ENCODE results near the gene CCDC92B.
A peak's percentile ranks its signal among the peaks of the same experiment; 100 is the strongest.

Gene CCDC92B

GRCh38 chr17:2797226-2797625 is 47.8 kb upstream of the CCDC92B start:
- no peaks in the 10 kb centered on the region for H3K27me3 ChIP-seq (ENCODE audit: insufficient read depth, low read length)
- H3K9me3 ChIP-seq (ENCODE audit: insufficient read depth, low read depth, low read length), result peaks cover 7% of the 10 kb centered on the region
- no peak overlapping the region for H3K23ac ChIP-seq (ENCODE audit: low read length)
- no peak overlapping the region for H3K4me3 ChIP-seq (ENCODE audit: low read depth, low read length)
- no CpG with 5 or more reads among the region's 15 CpGs for WGBS (ENCODE audit: extremely low coverage, insufficient coverage, insufficient read length)
- no peak overlapping the region for H4K91ac ChIP-seq (ENCODE audit: low read depth, low read length)
- no peaks in the 10 kb centered on the region for H3K36me3 ChIP-seq (ENCODE audit: control insufficient read depth in 1 of 2, insufficient read depth in 2 of 2, low read length in 2 of 2)
- no peak overlapping the region for H3K27ac ChIP-seq (ENCODE audit: low read depth, low read length)
- no peak overlapping the region for H3K14ac ChIP-seq (ENCODE audit: low read length)
- DNase-seq, result no peak
- no peak overlapping the region for H3K9ac ChIP-seq (ENCODE audit: low read length)
- H2BK12ac ChIP-seq (ENCODE audit: low read length), result no peak overlapping the region
- no peak overlapping the region for H2AFZ ChIP-seq (ENCODE audit: insufficient read depth, low read length, poor library complexity)
- no peak overlapping the region for H3K4ac ChIP-seq (ENCODE audit: low read depth, low read length)
- no peaks in the 10 kb centered on the region for H3K79me1 ChIP-seq (ENCODE audit: low read length)
- H3K18ac ChIP-seq (ENCODE audit: low read length), result no peak overlapping the region
- H2AK5ac ChIP-seq (ENCODE audit: low read length), result no peak overlapping the region
- no peak overlapping the region for H4K8ac ChIP-seq (ENCODE audit: low read depth, low read length)
- H4K12ac ChIP-seq (ENCODE audit: low read depth, low read length), result no peak overlapping the region
- H3K79me2 ChIP-seq (ENCODE audit: control insufficient read depth, insufficient read depth, low read length, poor library complexity), result no peaks in the 10 kb centered on the region
- H2BK5ac ChIP-seq (ENCODE audit: low read depth, low read length, poor library complexity), result no peak overlapping the region
- no peak overlapping the region for H2BK120ac ChIP-seq (ENCODE audit: insufficient read depth, low read length, poor library complexity)
- H3K4me2 ChIP-seq (ENCODE audit: low read length), result no peak overlapping the region
- no peaks in the 10 kb centered on the region for H3K4me1 ChIP-seq (ENCODE audit: control insufficient read depth in 1 of 2, insufficient read depth in 2 of 2, low read length in 2 of 2)

DNA sequence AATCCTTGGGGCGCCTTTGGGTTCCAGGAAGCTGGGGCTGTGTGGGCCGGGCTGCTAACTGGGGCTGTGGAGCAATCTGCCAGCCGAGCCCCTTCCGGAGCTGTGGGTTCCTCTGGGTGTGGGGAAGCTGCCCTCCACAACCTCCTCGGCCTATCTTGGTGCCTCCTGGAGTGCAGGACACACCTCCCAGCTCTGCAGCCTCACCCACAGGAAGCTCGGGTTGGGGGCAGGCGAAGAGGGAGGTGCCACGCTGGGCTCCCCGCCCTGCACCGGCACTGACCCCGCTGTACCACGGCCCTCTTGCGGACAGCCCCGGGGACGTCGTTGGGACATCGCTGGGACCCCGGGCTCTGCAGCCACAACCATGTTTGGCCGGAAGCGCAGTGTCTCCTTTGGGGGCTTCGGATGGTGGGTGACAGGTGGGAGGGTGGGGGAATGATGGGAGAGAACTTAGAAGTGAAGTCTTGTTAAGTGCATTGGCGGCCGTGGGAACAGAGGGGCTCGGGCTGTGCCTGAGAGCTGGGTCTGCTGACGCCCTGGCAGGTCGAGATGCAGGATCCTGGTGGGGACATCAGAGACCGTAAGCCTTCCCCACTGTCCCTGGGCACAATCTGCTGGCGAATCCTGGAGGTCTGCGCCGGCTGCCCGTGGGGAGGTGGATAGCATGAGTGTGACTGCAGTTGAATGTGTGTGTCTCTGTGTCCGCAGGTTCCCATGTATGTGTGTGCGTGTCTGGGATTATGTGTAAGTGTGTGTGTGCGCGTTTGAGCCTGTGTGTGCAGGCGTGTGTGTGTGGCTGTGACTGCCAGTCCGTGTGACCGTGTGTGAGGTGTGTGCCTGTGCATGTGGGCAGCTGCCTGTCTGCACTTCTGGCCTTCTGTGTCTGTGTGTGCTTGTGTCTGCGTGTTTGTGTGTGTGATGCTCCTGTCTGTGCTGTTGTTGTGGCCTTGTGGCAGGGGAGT is 47.0 kb upstream of the CCDC92B start, which contains the start of gene RAP1GAP2:
RAP1GAP2 (plus strand) TSS at position 275 of the 962 bp plus-strand sequence; CDS start at position 365, 90 bp downstream.
- Histone ChIP-seq H2BK12ac (ENCODE audit: low read length) (no peak within 1 kb of the TSS), H3K79me2 (ENCODE audit: control insufficient read depth, insufficient read depth, low read length, poor library complexity) (no peaks in the 10 kb centered on the region), H3K14ac (ENCODE audit: low read length) (no peak within 1 kb of the TSS), H3K9me3 (ENCODE audit: insufficient read depth, low read depth, low read length) (peaks cover 7% of the 10 kb centered on the region), H2AFZ (ENCODE audit: insufficient read depth, low read length, poor library complexity) (no peak within 1 kb of the TSS), H3K27ac (ENCODE audit: low read depth, low read length) (no peak within 1 kb of the TSS), H2AK5ac (ENCODE audit: low read length) (no peak within 1 kb of the TSS), H2BK120ac (ENCODE audit: insufficient read depth, low read length, poor library complexity) (no peak within 1 kb of the TSS), H3K4me1 (ENCODE audit: control insufficient read depth in 1 of 2, insufficient read depth in 2 of 2, low read length in 2 of 2) (no peaks in the 10 kb centered on the region), H4K8ac (ENCODE audit: low read depth, low read length) (no peak within 1 kb of the TSS), H3K27me3 (ENCODE audit: insufficient read depth, low read length) (no peaks in the 10 kb centered on the region), H3K36me3 (ENCODE audit: control insufficient read depth in 1 of 2, insufficient read depth in 2 of 2, low read length in 2 of 2) (no peaks in the 10 kb centered on the region), H3K79me1 (ENCODE audit: low read length) (no peaks in the 10 kb centered on the region), H3K4me3 (ENCODE audit: low read depth, low read length) (peak within 1 kb of the TSS; percentile 8), H4K12ac (ENCODE audit: low read depth, low read length) (no peak within 1 kb of the TSS), H3K4ac (ENCODE audit: low read depth, low read length) (no peak within 1 kb of the TSS), H3K4me2 (ENCODE audit: low read length) (no peak within 1 kb of the TSS), H3K18ac (ENCODE audit: low read length) (no peak within 1 kb of the TSS), H3K9ac (ENCODE audit: low read length) (no peak within 1 kb of the TSS), H4K91ac (ENCODE audit: low read depth, low read length) (no peak within 1 kb of the TSS), H3K23ac (ENCODE audit: low read length) (peak within 1 kb of the TSS; percentile 35), H2BK5ac (ENCODE audit: low read depth, low read length, poor library complexity) (no peak within 1 kb of the TSS)
- DNase-seq, result peak in 1 of 2 donors; percentile 13
- WGBS (ENCODE audit: extremely low coverage, insufficient coverage, insufficient read length), result no CpG with 5 or more reads among the region's 39 CpGs

- Histone ChIP-seq H3K27me3 (ENCODE audit: insufficient read depth, low read length) (no peaks in the 10 kb centered on the region), H4K12ac (ENCODE audit: low read depth, low read length) (no peak overlapping the region), H3K9me3 (ENCODE audit: insufficient read depth, low read depth, low read length) (peaks cover 7% of the 10 kb centered on the region), H3K23ac (ENCODE audit: low read length) (no peak overlapping the region), H4K8ac (ENCODE audit: low read depth, low read length) (no peak overlapping the region), H2BK12ac (ENCODE audit: low read length) (no peak overlapping the region), H2BK5ac (ENCODE audit: low read depth, low read length, poor library complexity) (no peak overlapping the region), H2AK5ac (ENCODE audit: low read length) (no peak overlapping the region), H2AFZ (ENCODE audit: insufficient read depth, low read length, poor library complexity) (no peak overlapping the region), H3K79me2 (ENCODE audit: control insufficient read depth, insufficient read depth, low read length, poor library complexity) (no peaks in the 10 kb centered on the region), H3K4ac (ENCODE audit: low read depth, low read length) (no peak overlapping the region), H3K27ac (ENCODE audit: low read depth, low read length) (no peak overlapping the region), H4K91ac (ENCODE audit: low read depth, low read length) (no peak overlapping the region), H3K14ac (ENCODE audit: low read length) (no peak overlapping the region), H3K36me3 (ENCODE audit: control insufficient read depth in 1 of 2, insufficient read depth in 2 of 2, low read length in 2 of 2) (no peaks in the 10 kb centered on the region), H3K4me2 (ENCODE audit: low read length) (no peak overlapping the region), H3K4me1 (ENCODE audit: control insufficient read depth in 1 of 2, insufficient read depth in 2 of 2, low read length in 2 of 2) (no peaks in the 10 kb centered on the region), H2BK120ac (ENCODE audit: insufficient read depth, low read length, poor library complexity) (no peak overlapping the region), H3K4me3 (ENCODE audit: low read depth, low read length) (peak overlapping the region; percentile 8), H3K18ac (ENCODE audit: low read length) (no peak overlapping the region), H3K79me1 (ENCODE audit: low read length) (no peaks in the 10 kb centered on the region), H3K9ac (ENCODE audit: low read length) (no peak overlapping the region)
- WGBS (ENCODE audit: extremely low coverage, insufficient coverage, insufficient read length), result no CpG with 5 or more reads among the region's 28 CpGs
- DNase-seq, result no peak
Measured at GRCh38 chr17:2795441-2796163, 46.1 kb upstream of the CCDC92B start.

DNA sequence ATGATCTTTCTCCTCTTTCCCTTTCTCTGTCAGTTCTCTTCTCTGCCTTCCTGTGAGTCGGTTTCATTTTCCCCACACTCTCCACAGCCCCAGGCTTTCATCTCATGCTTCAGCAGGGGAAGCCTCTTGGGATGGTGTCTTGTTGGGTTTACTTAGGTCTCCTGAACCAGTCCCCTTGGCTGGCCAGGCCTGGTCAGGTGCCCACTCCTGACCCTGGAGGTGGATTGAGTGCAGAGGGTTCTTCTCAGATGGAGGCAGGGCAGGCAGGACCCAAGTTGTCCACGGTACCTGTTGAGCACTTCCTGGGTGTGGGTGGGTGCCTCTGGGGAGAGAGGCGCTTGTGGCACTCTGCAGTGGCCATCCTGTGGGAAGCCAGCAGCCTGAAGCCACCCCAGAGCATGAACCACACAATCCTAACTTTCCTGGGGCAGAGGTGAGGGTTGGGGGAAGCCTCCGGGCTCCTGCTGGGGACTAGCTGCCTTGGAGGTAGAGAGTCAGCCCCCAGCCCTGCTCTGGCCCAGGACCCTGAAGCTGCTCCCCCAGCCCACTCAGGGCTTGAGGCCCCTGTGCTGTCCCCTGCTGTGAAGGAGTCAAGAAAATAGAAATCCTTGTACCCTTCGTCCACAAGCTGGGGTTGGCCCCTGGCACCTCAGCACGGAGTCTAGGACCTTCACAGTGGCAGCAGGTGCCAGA is 44.8 kb upstream of the CCDC92B start:
- no peaks in the 10 kb centered on the region for H3K79me1 ChIP-seq (ENCODE audit: low read length)
- no peaks in the 10 kb centered on the region for H3K27me3 ChIP-seq (ENCODE audit: insufficient read depth, low read length)
- H2BK12ac ChIP-seq (ENCODE audit: low read length), result no peak overlapping the region
- H4K8ac ChIP-seq (ENCODE audit: low read depth, low read length), result no peak overlapping the region
- no peak overlapping the region for H3K4ac ChIP-seq (ENCODE audit: low read depth, low read length)
- no peak overlapping the region for H2AK5ac ChIP-seq (ENCODE audit: low read length)
- H4K91ac ChIP-seq (ENCODE audit: low read depth, low read length), result no peak overlapping the region
- H3K27ac ChIP-seq (ENCODE audit: low read depth, low read length), result no peak overlapping the region
- no peak for DNase-seq
- peaks cover 7% of the 10 kb centered on the region for H3K9me3 ChIP-seq (ENCODE audit: insufficient read depth, low read depth, low read length)
- no peak overlapping the region for H3K4me3 ChIP-seq (ENCODE audit: low read depth, low read length)
- H2BK5ac ChIP-seq (ENCODE audit: low read depth, low read length, poor library complexity), result no peak overlapping the region
- H3K4me1 ChIP-seq (ENCODE audit: control insufficient read depth in 1 of 2, insufficient read depth in 2 of 2, low read length in 2 of 2), result no peaks in the 10 kb centered on the region
- H2AFZ ChIP-seq (ENCODE audit: insufficient read depth, low read length, poor library complexity), result no peak overlapping the region
- no peak overlapping the region for H2BK120ac ChIP-seq (ENCODE audit: insufficient read depth, low read length, poor library complexity)
- H3K4me2 ChIP-seq (ENCODE audit: low read length), result no peak overlapping the region
- H3K23ac ChIP-seq (ENCODE audit: low read length), result no peak overlapping the region
- H3K18ac ChIP-seq (ENCODE audit: low read length), result no peak overlapping the region
- WGBS (ENCODE audit: extremely low coverage, insufficient coverage, insufficient read length), result no CpG with 5 or more reads among the region's 6 CpGs
- H3K79me2 ChIP-seq (ENCODE audit: control insufficient read depth, insufficient read depth, low read length, poor library complexity), result no peaks in the 10 kb centered on the region
- H3K9ac ChIP-seq (ENCODE audit: low read length), result no peak overlapping the region
- no peaks in the 10 kb centered on the region for H3K36me3 ChIP-seq (ENCODE audit: control insufficient read depth in 1 of 2, insufficient read depth in 2 of 2, low read length in 2 of 2)
- no peak overlapping the region for H4K12ac ChIP-seq (ENCODE audit: low read depth, low read length)
- no peak overlapping the region for H3K14ac ChIP-seq (ENCODE audit: low read length)
